Smooth muscle cell (in vitro differentiated cells): Measurements from ENCODE around the gene PAPSS1. TPM values are rescaled to one million over a fixed set of nuclear protein-coding genes. Genes with fewer than 3 reads are reported as not detected.

Source experiments
- DNase-seq: peaks from one replicate; lab custom pipeline; 2025; ENCODE audit not compliant: unreplicated experiment; lab: John Stamatoyannopoulos, UW
- H2AFZ ChIP-seq: fragments of 200-600 bp; sonication (generic); 2 replicates; pipeline ENCODE4 v1.6.0; 2016; ENCODE audit warnings: antibody characterized with exemption, low read depth, mild to moderate bottlenecking
- H3F3A ChIP-seq: fragments of 200-600 bp; sonication (generic); 2 replicates; pipeline ENCODE4 v1.6.0; 2017; ENCODE audit warnings: antibody characterized with exemption, low read depth
- H3K27ac ChIP-seq: fragments of 200-600 bp; sonication (generic); 2 replicates; pipeline ENCODE4 v1.5.1; 2016; ENCODE audit warnings: low read depth, mild to moderate bottlenecking
- H3K27me3 ChIP-seq: fragments of 200-600 bp; sonication (generic); 2 replicates; pipeline ENCODE4 v1.6.1; 2016; ENCODE audit warnings: low read depth, mild to moderate bottlenecking
- H3K36me3 ChIP-seq: fragments of 200-600 bp; sonication (generic); 2 replicates; pipeline ENCODE4 v1.5.1; 2016; ENCODE audit warnings: low read depth
- H3K4me1 ChIP-seq: fragments of 200-600 bp; sonication (generic); 2 replicates; pipeline ENCODE4 v1.5.1; 2016; ENCODE audit warnings: low read depth
- H3K4me2 ChIP-seq: fragments of 200-600 bp; sonication (generic); 2 replicates; pipeline ENCODE4 v1.6.0; 2016; ENCODE audit warnings: mild to moderate bottlenecking
- H3K4me3 ChIP-seq: fragments of 200-600 bp; sonication (generic); 2 replicates; pipeline ENCODE4 v1.5.1; 2016; ENCODE audit warnings: mild to moderate bottlenecking
- H3K79me2 ChIP-seq: fragments of 200-600 bp; sonication (generic); 2 replicates; pipeline ENCODE4 v1.6.0; 2016; ENCODE audit warnings: low read depth, mild to moderate bottlenecking
- H3K9ac ChIP-seq: fragments of 200-600 bp; sonication (generic); 2 replicates; pipeline ENCODE4 v1.6.0; 2016; ENCODE audit warnings: low read depth
- H3K9me3 ChIP-seq: fragments of 200-600 bp; sonication (generic); replicated peaks from 2 replicates; pipeline ENCODE4 v1.5.1; 2016; ENCODE audit warnings: low read depth
- H4K20me1 ChIP-seq: fragments of 200-600 bp; sonication (generic); 2 replicates; pipeline ENCODE4 v1.6.0; 2016; ENCODE audit warnings: low read depth
- WGBS: methylation state at CpG from one replicate; pipeline ENCODE4 v1.1.7; 2016; ENCODE audit warnings: low lambda C conversion rate; 5-methylcytosine and 5-hydroxymethylcytosine counted together
- polyA plus RNA-seq: library from polyadenylated mRNA; unstranded; fragments of >200 nt; fragmentation: Nextera tagmentation; extraction: Ambion mirVana; gene quantifications from 2 replicates; pipeline ENCODE4 v1.2.1, GENCODE V29; 2016
- total RNA-seq: library from RNA; depleted of rRNA; stranded (reverse); fragments of >200 nt; gene quantifications from 2 replicates; pipeline ENCODE4 v1.2.3, GENCODE V29; 2014
- TF ChIP-seq, protein P1 (sequence below): fragments of 200-600 bp; sonication (generic); IDR thresholded peaks from 2 replicates; pipeline ENCODE4 v1.5.1; 2017; ENCODE audit warnings: borderline replicate concordance, mild to moderate bottlenecking, antibody characterized with exemption; ENCODE audit not compliant: insufficient read depth, poor library complexity, severe bottlenecking

The PAPSS1 gene
- total and polyA plus RNA-seq, 2 experiments from 2014 or later = 188 to 198 TPM

- H4K20me1 ChIP-seq = peaks cover 59% of the 10 kb centered on the region
- peaks cover 8% of the 10 kb centered on the region for H3K4me1 ChIP-seq
- 80% methylated on average over 7 of the region's 7 CpGs for WGBS
- peak overlapping the region; percentile 19 for H3K27ac ChIP-seq
- H2AFZ ChIP-seq = no peak overlapping the region
- H3K9ac ChIP-seq = no peak overlapping the region
- H3K9me3 ChIP-seq = no peaks in the 10 kb centered on the region
- peaks cover 10% of the 10 kb centered on the region for H3K36me3 ChIP-seq
- TF ChIP-seq, protein P1, sequence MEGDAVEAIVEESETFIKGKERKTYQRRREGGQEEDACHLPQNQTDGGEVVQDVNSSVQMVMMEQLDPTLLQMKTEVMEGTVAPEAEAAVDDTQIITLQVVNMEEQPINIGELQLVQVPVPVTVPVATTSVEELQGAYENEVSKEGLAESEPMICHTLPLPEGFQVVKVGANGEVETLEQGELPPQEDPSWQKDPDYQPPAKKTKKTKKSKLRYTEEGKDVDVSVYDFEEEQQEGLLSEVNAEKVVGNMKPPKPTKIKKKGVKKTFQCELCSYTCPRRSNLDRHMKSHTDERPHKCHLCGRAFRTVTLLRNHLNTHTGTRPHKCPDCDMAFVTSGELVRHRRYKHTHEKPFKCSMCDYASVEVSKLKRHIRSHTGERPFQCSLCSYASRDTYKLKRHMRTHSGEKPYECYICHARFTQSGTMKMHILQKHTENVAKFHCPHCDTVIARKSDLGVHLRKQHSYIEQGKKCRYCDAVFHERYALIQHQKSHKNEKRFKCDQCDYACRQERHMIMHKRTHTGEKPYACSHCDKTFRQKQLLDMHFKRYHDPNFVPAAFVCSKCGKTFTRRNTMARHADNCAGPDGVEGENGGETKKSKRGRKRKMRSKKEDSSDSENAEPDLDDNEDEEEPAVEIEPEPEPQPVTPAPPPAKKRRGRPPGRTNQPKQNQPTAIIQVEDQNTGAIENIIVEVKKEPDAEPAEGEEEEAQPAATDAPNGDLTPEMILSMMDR = no peak
- peaks cover 54% of the 10 kb centered on the region for H3K79me2 ChIP-seq
- no peak for DNase-seq
- no peaks in the 10 kb centered on the region for H3K27me3 ChIP-seq
- no peak overlapping the region for H3K4me2 ChIP-seq
- no peak overlapping the region for H3K4me3 ChIP-seq
- peaks cover 10% of the 10 kb centered on the region for H3F3A ChIP-seq
Measured at GRCh38 chr4:107643021-107643420, 77.0 kb downstream of the PAPSS1 start.

- no peaks in the 10 kb centered on the region for H3K27me3 ChIP-seq
- peaks cover 5% of the 10 kb centered on the region for H3F3A ChIP-seq
- DNase-seq = no peak
- H2AFZ ChIP-seq = no peak overlapping the region
- 39% methylated on average over 1 of the region's 1 CpG for WGBS
- peak overlapping the region; percentile 33 for H3K27ac ChIP-seq
- H3K4me3 ChIP-seq = no peak overlapping the region
- no peak overlapping the region for H3K9ac ChIP-seq
- peaks cover 58% of the 10 kb centered on the region for H3K79me2 ChIP-seq
- TF ChIP-seq, protein P1 = no peak
- no peaks in the 10 kb centered on the region for H3K9me3 ChIP-seq
- peaks cover 10% of the 10 kb centered on the region for H3K36me3 ChIP-seq
- peaks cover 39% of the 10 kb centered on the region for H4K20me1 ChIP-seq
- no peak overlapping the region for H3K4me2 ChIP-seq
- H3K4me1 ChIP-seq = peaks cover 8% of the 10 kb centered on the region
Measured at GRCh38 chr4:107640878-107641277, 79.2 kb downstream of the PAPSS1 start.

DNA sequence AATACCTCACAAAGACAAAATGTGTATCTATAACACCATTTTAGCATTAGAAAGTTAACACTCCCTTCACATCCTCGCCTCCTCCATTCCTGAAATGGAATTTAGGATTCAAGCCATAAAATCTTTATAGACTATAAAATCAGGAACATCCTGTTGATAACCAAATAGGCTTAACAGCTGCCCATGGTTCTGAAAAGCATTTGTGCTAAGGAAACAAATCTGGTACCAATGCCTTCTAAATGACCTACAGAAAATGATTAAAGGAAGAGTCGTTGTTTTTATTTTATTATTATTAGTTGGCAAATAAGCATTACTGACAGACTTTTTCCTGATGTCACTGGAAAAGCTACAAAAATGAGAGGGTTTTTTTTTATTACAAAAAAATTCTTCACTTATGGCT is 79.8 kb downstream of the PAPSS1 start:
- no peak overlapping the region for H3K4me3 ChIP-seq
- peaks cover 7% of the 10 kb centered on the region for H3K36me3 ChIP-seq
- peak overlapping the region; percentile 33 for H3K4me2 ChIP-seq
- no peak for DNase-seq
- H3F3A ChIP-seq = peaks cover 5% of the 10 kb centered on the region
- no peak overlapping the region for H2AFZ ChIP-seq
- H3K9ac ChIP-seq = no peak overlapping the region
- TF ChIP-seq, protein P1 = no peak
- no peak overlapping the region for H3K27ac ChIP-seq
- H3K79me2 ChIP-seq = peaks cover 63% of the 10 kb centered on the region
- 48% methylated on average over 2 of the region's 2 CpGs for WGBS
- no peaks in the 10 kb centered on the region for H3K27me3 ChIP-seq
- no peaks in the 10 kb centered on the region for H3K9me3 ChIP-seq
- peaks cover 38% of the 10 kb centered on the region for H4K20me1 ChIP-seq
- peaks cover 8% of the 10 kb centered on the region for H3K4me1 ChIP-seq

DNA sequence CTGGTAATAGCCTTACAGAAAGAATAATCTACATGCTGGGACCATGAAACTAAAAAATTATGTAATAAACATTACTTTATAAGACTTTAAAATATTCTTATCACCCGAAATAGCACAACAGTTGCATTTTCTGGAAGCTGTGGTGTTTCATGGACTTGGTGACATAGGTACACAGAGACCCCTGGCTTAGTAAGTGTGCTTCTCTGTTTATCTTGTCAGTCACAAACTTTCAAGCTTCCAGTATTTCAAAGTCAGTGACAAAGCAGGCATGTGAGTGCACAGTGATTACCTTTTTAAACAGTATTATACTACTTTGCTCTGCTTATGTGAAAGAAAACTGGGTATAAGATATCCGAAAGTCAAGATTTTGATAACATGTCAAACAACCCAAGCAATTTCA is 84.3 kb downstream of the PAPSS1 start:
- H3K9ac ChIP-seq = no peak overlapping the region
- H3K4me3 ChIP-seq = no peak overlapping the region
- no peaks in the 10 kb centered on the region for H3F3A ChIP-seq
- no peak for DNase-seq
- no peak overlapping the region for H2AFZ ChIP-seq
- H3K27me3 ChIP-seq = no peaks in the 10 kb centered on the region
- H3K4me1 ChIP-seq = no peaks in the 10 kb centered on the region
- H3K27ac ChIP-seq = no peak overlapping the region
- H3K9me3 ChIP-seq = no peaks in the 10 kb centered on the region
- TF ChIP-seq, protein P1 = no peak
- H3K4me2 ChIP-seq = no peak overlapping the region
- peaks cover 9% of the 10 kb centered on the region for H3K36me3 ChIP-seq
- H4K20me1 ChIP-seq = peaks cover 35% of the 10 kb centered on the region
- H3K79me2 ChIP-seq = peaks cover 78% of the 10 kb centered on the region
- 98% methylated on average over 2 of the region's 2 CpGs for WGBS
